DND-41 (cell line): ENCODE results near the gene TSPYL1.

Source experiments
- CTCF ChIP-seq: IDR thresholded peaks from 2 replicates; pipeline ENCODE4 v1.5.1; 2012; ENCODE audit warnings: borderline replicate concordance, low read length, moderate library complexity, mild to moderate bottlenecking; ENCODE audit not compliant: poor library complexity, severe bottlenecking; ENCODE audit errors: extremely low read depth
- EZH2 ChIP-seq: IDR thresholded peaks from 3 replicates; pipeline ENCODE4 v1.6.1; 2012; ENCODE audit warnings: borderline replicate concordance, low read depth, mild to moderate bottlenecking, moderate library complexity, low read length, inconsistent platforms; ENCODE audit not compliant: severe bottlenecking

DNA sequence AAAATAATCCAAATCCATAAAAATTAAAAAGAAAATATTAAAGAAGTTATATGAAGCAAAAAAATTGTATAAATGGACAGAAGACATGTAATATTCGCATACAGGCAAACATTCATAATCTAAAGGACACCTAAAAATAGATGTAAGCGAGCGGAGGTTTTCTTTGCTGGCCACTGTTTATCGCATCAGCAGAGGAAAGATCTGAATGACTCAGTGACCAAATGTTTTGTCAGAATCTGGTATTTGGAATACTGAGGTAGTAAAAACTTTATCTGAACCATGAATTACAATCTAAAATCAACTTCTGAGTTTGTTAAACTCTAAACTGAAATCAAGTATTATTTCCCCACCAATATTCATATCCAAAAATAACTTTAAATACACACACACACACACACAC, 33.6 kb downstream of the TSPYL1 start:
- TF ChIP-seq CTCF, result no peak
- TF ChIP-seq EZH2, result no peak
